ENCODE measurements around the gene FGF14. TPM values are rescaled to one million over a fixed set of nuclear protein-coding genes. Genes with fewer than 3 reads are reported as not detected.

Gene FGF14
- total RNA-seq, 4 donors from 2014 or later = 0.08 to 1.4 (median 0.22) TPM

DNA sequence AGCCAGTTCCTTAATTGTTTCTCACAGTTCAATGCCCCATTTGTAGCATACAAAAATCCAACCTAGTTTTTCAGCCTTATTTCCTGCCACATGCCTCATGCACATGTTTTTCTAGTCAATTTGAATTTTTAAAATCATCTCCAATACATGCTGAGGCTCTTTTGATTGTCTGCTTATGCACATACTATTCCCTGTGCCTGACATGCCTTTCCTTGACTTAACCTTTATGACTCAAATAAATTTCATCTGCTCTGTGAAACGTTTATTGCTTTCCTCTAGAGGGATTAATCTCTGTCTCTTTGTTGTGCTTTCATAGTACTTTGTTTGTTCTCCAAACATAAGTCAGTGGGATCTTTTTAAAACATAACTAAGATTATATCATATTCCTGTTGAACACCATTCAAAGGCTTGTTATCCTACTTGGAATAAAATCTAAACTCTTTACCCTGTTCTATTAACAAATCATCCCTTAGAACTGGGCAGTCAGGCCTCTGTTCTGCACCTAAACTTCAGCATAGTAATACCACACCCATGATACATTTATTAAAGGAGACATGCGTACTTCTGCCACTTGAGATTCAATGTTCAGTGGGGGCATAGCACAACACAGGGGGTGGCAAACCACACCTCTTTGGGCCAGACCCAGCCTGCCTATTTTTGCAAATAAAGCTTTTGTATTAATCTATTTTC lies 346.6 kb downstream of the FGF14 start:
- Histone ChIP-seq H3K36me3 (no peaks in the 10 kb centered on the region), H3K4me3 (no peak overlapping the region), H3K27ac (no peak overlapping the region), H3K27me3 (no peaks in the 10 kb centered on the region), H3K4me1 (no peaks in the 10 kb centered on the region), H3K9me3 (peaks cover 6% of the 10 kb centered on the region)
- no peak for TF ChIP-seq POLR2AphosphoS5 (IDR thresholded peaks at IDR 0.05)
- TF ChIP-seq CTCF (IDR thresholded peaks at IDR 0.05) = no peak
- no peak for TF ChIP-seq EP300 (IDR thresholded peaks at IDR 0.05)
- no peak for TF ChIP-seq POLR2A (IDR thresholded peaks at IDR 0.05)
- 50% methylated on average over 2 of the region's 2 CpGs for WGBS
- DNase-seq (ENCODE audit: low spot score in 2 of 2) = no peak

GRCh38 chr13:102049853-102050252 lies 352.0 kb downstream of the FGF14 start:
- Histone ChIP-seq H3K4me1 (no peaks in the 10 kb centered on the region), H3K36me3 (no peaks in the 10 kb centered on the region), H3K9me3 (peaks cover 6% of the 10 kb centered on the region), H3K27ac (no peak overlapping the region), H3K27me3 (no peaks in the 10 kb centered on the region), H3K4me3 (no peak overlapping the region)
- 88% methylated on average over 1 of the region's 1 CpG for WGBS
- no peak for DNase-seq (ENCODE audit: low spot score in 2 of 2)
- no peak for TF ChIP-seq POLR2AphosphoS5 (IDR thresholded peaks at IDR 0.05)
- no peak for TF ChIP-seq POLR2A (IDR thresholded peaks at IDR 0.05)
- no peak for TF ChIP-seq CTCF (IDR thresholded peaks at IDR 0.05)
- TF ChIP-seq EP300 (IDR thresholded peaks at IDR 0.05) = no peak

- H3K27ac ChIP-seq = no peak overlapping the region
- no peak overlapping the region for H3K4me3 ChIP-seq
- no peaks in the 10 kb centered on the region for H3K9me3 ChIP-seq
- no peaks in the 10 kb centered on the region for H3K27me3 ChIP-seq
- H3K36me3 ChIP-seq = no peaks in the 10 kb centered on the region
- TF ChIP-seq EP300 (IDR thresholded peaks at IDR 0.05) (no peak), POLR2AphosphoS5 (IDR thresholded peaks at IDR 0.05) (no peak), CTCF (IDR thresholded peaks at IDR 0.05) (no peak), POLR2A (IDR thresholded peaks at IDR 0.05) (no peak)
- no peaks in the 10 kb centered on the region for H3K4me1 ChIP-seq
- DNase-seq (ENCODE audit: low spot score in 2 of 2) = no peak
- 17% methylated on average over 1 of the region's 1 CpG for WGBS
Observed at GRCh38 chr13:102045731-102046130, 356.1 kb downstream of the FGF14 start.

GRCh38 chr13:102042746-102043145 lies 359.1 kb downstream of the FGF14 start:
- Histone ChIP-seq H3K27me3 (no peaks in the 10 kb centered on the region), H3K4me1 (no peaks in the 10 kb centered on the region), H3K9me3 (no peaks in the 10 kb centered on the region), H3K36me3 (no peaks in the 10 kb centered on the region), H3K4me3 (no peak overlapping the region), H3K27ac (no peak overlapping the region)
- TF ChIP-seq POLR2AphosphoS5 (IDR thresholded peaks at IDR 0.05) (no peak), CTCF (IDR thresholded peaks at IDR 0.05) (no peak), EP300 (IDR thresholded peaks at IDR 0.05) (no peak), POLR2A (IDR thresholded peaks at IDR 0.05) (no peak)
- no peak for DNase-seq (ENCODE audit: low spot score in 2 of 2)
- WGBS = 76% methylated on average over 4 of the region's 4 CpGs

- TF ChIP-seq EP300 (IDR thresholded peaks at IDR 0.05) (no peak), POLR2A (IDR thresholded peaks at IDR 0.05) (no peak), POLR2AphosphoS5 (IDR thresholded peaks at IDR 0.05) (no peak), CTCF (IDR thresholded peaks at IDR 0.05) (no peak)
- DNase-seq (ENCODE audit: low spot score in 2 of 2) = no peak
- Histone ChIP-seq H3K36me3 (no peaks in the 10 kb centered on the region), H3K9me3 (no peaks in the 10 kb centered on the region), H3K27me3 (no peaks in the 10 kb centered on the region), H3K27ac (no peak overlapping the region), H3K4me3 (no peak overlapping the region), H3K4me1 (no peaks in the 10 kb centered on the region)
Observed at GRCh38 chr13:102041544-102041943, 360.3 kb downstream of the FGF14 start.
